RWPE1 (cell line): ENCODE measurements around the gene TNFSF13B.

Source experiments
- CTCF ChIA-PET: fragments of 350-600 bp; sonication (Branson Sonifier 250); formaldehyde crosslinking; extraction: SDS; loops from one replicate; lab custom pipeline; 2021; lab: Yijun Ruan, JAX
- POLR2A ChIA-PET: fragments of 400-600 bp; formaldehyde crosslinking; extraction: SDS; loops from one replicate; lab custom pipeline; 2020; ENCODE audit warnings: antibody characterized with exemption; ENCODE audit not compliant: low non-redundant PET; lab: Yijun Ruan, JAX
- DNase-seq: peaks from one replicate; pipeline ENCODE4 v3.0.0; 2012; ENCODE audit warnings: low spot score
- H3K27ac ChIP-seq: fragments of 450-650 bp; 2 replicates; pipeline ENCODE4 v1.5.1; 2017
- TF ChIP-seq, protein P1 (sequence below): fragments of 450-650 bp; conservative IDR thresholded peaks from 2 replicates; pipeline ENCODE4 v1.5.1; 2017; ENCODE audit warnings: low read depth, mild to moderate bottlenecking

Gene TNFSF13B

DNA sequence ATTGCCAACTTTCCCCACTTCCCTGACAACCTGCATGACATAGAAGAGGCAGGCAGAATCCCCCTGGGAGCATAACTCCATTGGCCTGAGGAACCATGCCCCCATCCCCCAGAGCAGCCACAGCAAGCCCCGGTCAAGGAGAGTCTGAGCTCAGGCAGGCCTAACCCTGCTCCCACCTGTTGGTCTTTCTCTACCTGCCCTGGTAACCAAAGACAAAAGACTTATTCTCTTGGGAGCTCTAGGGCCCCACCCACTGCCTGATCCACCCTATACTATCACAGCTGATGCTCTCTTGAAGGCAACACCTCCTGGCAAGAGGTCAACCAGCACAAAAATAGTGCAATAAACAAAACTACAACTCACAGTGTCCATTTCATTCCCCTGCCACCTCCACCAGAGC is 59.3 kb downstream of the TNFSF13B start:
- TF ChIP-seq, protein P1, sequence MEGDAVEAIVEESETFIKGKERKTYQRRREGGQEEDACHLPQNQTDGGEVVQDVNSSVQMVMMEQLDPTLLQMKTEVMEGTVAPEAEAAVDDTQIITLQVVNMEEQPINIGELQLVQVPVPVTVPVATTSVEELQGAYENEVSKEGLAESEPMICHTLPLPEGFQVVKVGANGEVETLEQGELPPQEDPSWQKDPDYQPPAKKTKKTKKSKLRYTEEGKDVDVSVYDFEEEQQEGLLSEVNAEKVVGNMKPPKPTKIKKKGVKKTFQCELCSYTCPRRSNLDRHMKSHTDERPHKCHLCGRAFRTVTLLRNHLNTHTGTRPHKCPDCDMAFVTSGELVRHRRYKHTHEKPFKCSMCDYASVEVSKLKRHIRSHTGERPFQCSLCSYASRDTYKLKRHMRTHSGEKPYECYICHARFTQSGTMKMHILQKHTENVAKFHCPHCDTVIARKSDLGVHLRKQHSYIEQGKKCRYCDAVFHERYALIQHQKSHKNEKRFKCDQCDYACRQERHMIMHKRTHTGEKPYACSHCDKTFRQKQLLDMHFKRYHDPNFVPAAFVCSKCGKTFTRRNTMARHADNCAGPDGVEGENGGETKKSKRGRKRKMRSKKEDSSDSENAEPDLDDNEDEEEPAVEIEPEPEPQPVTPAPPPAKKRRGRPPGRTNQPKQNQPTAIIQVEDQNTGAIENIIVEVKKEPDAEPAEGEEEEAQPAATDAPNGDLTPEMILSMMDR = no peak
- no peak for DNase-seq
- no peak overlapping the region for H3K27ac ChIP-seq
- ChIA-PET POLR2A (no interaction called here), CTCF (interaction anchor here (0.6 to 0.7 kb wide), 3 partner anchors 9 to 14 kb away, joined by 3 read pairs; no protein-coding TSS in a partner anchor)

- no peak for DNase-seq
- ChIA-PET POLR2A (no interaction called here), CTCF (no interaction called here)
- no peak overlapping the region for H3K27ac ChIP-seq
- TF ChIP-seq, protein P1 = no peak
Observed at GRCh38 chr13:108332791-108333190, 63.3 kb downstream of the TNFSF13B start.

- DNase-seq = peak; percentile 16
- CTCF ChIA-PET = interaction anchor here (0.5 to 2.4 kb wide), 12 partner anchors 9 to 555 kb away, joined by 3 to 15 read pairs (median 3); no protein-coding TSS in a partner anchor
- POLR2A ChIA-PET = no interaction called here
- TF ChIP-seq, protein P1 = peak; percentile 53
- no peak overlapping the region for H3K27ac ChIP-seq
Observed at GRCh38 chr13:108342369-108343289, 73.1 kb downstream of the TNFSF13B start.

DNA sequence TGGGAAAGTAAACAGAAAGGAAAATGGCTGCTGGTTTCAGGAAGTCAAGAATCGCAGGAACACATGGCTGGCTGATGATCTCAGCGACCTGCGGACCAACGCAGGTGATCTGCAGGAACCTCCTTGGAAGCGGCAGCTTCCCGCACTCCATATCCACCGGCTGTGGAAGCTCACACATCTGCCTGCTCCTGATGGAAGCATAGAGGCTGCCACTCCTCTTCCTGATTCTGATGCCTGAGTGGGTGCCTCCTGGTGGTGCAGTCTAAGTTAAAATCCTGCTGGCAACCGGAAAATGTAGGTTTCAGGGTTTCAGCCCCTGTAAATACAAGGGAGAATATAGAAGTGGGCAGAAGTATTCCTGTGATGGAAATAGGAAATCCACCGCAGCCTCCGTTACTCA is 75.5 kb downstream of the TNFSF13B start:
- ChIA-PET POLR2A (no interaction called here), CTCF (no interaction called here)
- TF ChIP-seq, protein P1 = no peak
- no peak overlapping the region for H3K27ac ChIP-seq
- DNase-seq = no peak

GRCh38 chr13:108346376-108346775 is 76.9 kb downstream of the TNFSF13B start:
- DNase-seq = no peak
- ChIA-PET POLR2A (no interaction called here), CTCF (no interaction called here)

DNA sequence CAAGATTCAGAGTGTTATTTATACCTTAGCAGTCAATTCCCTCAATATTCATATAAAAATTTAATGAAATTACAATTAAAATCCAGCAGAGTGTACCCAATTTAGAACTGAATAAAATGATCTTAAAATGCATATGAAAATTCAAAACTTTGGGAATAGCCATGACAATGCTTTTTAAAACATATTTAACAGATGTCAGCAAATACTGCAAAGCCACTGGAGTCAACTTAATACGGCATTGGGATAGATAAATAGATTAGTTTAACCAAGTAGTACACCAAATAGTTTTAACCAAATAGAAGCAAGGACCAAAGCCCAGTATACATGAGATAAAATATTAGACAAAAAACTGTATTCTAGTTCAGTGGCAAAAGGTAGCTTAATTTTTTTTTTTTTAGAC is 79.8 kb downstream of the TNFSF13B start:
- CTCF ChIA-PET = interaction anchor here (0.6 kb wide), 2 partner anchors 327 to 646 kb away, joined by 3 read pairs; no protein-coding TSS in a partner anchor
- POLR2A ChIA-PET = no interaction called here
- no peak for DNase-seq
- TF ChIP-seq, protein P1 = no peak
- no peak overlapping the region for H3K27ac ChIP-seq

More at GRCh38 chr13:108346376-108346775, 76.9 kb downstream of the TNFSF13B start:
- H3K27ac ChIP-seq = no peak overlapping the region
- TF ChIP-seq, protein P1 = no peak
